Hepatocyte (in vitro differentiated cells): Measurements from ENCODE around the gene NUBP1. TPM values are rescaled to one million over a fixed set of nuclear protein-coding genes. Genes with fewer than 3 reads are reported as not detected.

Experiments
- DNase-seq: peaks from one replicate; pipeline ENCODE4 v3.0.0-alpha.2; 2016; ENCODE audit warnings: low spot score
- H2AFZ ChIP-seq: fragments of 200-600 bp; sonication (generic); 2 replicates; pipeline ENCODE4 v1.6.0; 2016; ENCODE audit warnings: antibody characterized with exemption, mild to moderate bottlenecking
- H3K27ac ChIP-seq: fragments of 200-600 bp; sonication (generic); 2 replicates; pipeline ENCODE4 v1.5.1; 2016; ENCODE audit warnings: mild to moderate bottlenecking
- H3K27me3 ChIP-seq: fragments of 200-600 bp; sonication (generic); 2 replicates; pipeline ENCODE4 v1.6.1; 2016
- H3K36me3 ChIP-seq: fragments of 200-600 bp; sonication (generic); replicated peaks from 2 replicates; pipeline ENCODE4 v1.5.1; 2016; ENCODE audit warnings: low read depth; ENCODE audit not compliant: insufficient read depth
- H3K4me1 ChIP-seq: fragments of 200-600 bp; sonication (generic); 2 replicates; pipeline ENCODE4 v1.5.1; 2016; ENCODE audit warnings: mild to moderate bottlenecking, moderate library complexity; ENCODE audit not compliant: insufficient read depth
- H3K4me2 ChIP-seq: fragments of 200-600 bp; sonication (generic); 2 replicates; pipeline ENCODE4 v1.6.0; 2016
- H3K4me3 ChIP-seq: fragments of 200-600 bp; sonication (generic); 2 replicates; pipeline ENCODE4 v1.5.1; 2016; ENCODE audit warnings: mild to moderate bottlenecking
- H3K79me2 ChIP-seq: fragments of 200-600 bp; sonication (generic); 2 replicates; pipeline ENCODE4 v1.6.0; 2017; ENCODE audit warnings: mild to moderate bottlenecking
- H3K9me2 ChIP-seq: fragments of 200-600 bp; sonication (generic); replicated peaks from 2 replicates; pipeline ENCODE4 v1.6.0; 2017; ENCODE audit warnings: mild to moderate bottlenecking; ENCODE audit not compliant: insufficient read depth
- H3K9me3 ChIP-seq: fragments of 200-600 bp; sonication (generic); 2 replicates; pipeline ENCODE4 v1.5.1; 2016; ENCODE audit warnings: low read depth, mild to moderate bottlenecking
- H4K20me1 ChIP-seq: fragments of 200-600 bp; sonication (generic); 2 replicates; pipeline ENCODE4 v1.6.0; 2016; ENCODE audit warnings: mild to moderate bottlenecking; ENCODE audit not compliant: insufficient read depth, poor library complexity, severe bottlenecking
- CTCF ChIP-seq: fragments of 200-600 bp; sonication (generic); IDR thresholded peaks from 2 replicates; pipeline ENCODE4 v1.5.1; 2016; ENCODE audit warnings: antibody characterized with exemption, mild to moderate bottlenecking; ENCODE audit not compliant: poor library complexity
- EZH2 ChIP-seq: fragments of 200-600 bp; sonication (generic); IDR thresholded peaks from 2 replicates; pipeline ENCODE4 v1.6.1; 2016; ENCODE audit warnings: antibody characterized with exemption, mild to moderate bottlenecking, borderline replicate concordance
- EZH2phosphoT487 ChIP-seq: fragments of 200-600 bp; sonication (generic); IDR thresholded peaks from one replicate; pipeline ENCODE4 v1.6.1; 2018; ENCODE audit warnings: antibody characterized with exemption, mild to moderate bottlenecking, low read depth, moderate library complexity; ENCODE audit not compliant: unreplicated experiment, severe bottlenecking
- WGBS: methylation state at CpG from one replicate; pipeline ENCODE4 v1.1.6; 2016; ENCODE audit warnings: low lambda C conversion rate; ENCODE audit errors: missing lambda C conversion rate; 5-methylcytosine and 5-hydroxymethylcytosine counted together
- polyA plus RNA-seq: library from polyadenylated mRNA; unstranded; fragments of >200 nt; fragmentation: Nextera tagmentation; extraction: Ambion mirVana; gene quantifications from 2 replicates; pipeline ENCODE4 v1.2.1, GENCODE V29; 2016
- total RNA-seq: library from RNA; depleted of rRNA; stranded (reverse); fragments of >200 nt; gene quantifications from 2 replicates; pipeline ENCODE4 v1.2.3, GENCODE V29; 2014

NUBP1 gene
- total and polyA plus RNA-seq, 2 experiments from 2014 or later = 25.6 to 31.7 TPM

- H4K20me1 ChIP-seq = no peaks in the 10 kb centered on the region
- DNase-seq = no peak
- H3K27me3 ChIP-seq = no peaks in the 10 kb centered on the region
- H3K27ac ChIP-seq = no peak overlapping the region
- no peaks in the 10 kb centered on the region for H3K9me3 ChIP-seq
- no peaks in the 10 kb centered on the region for H3K36me3 ChIP-seq
- WGBS = 66% methylated on average over 9 of the region's 9 CpGs
- no peak overlapping the region for H3K4me2 ChIP-seq
- TF ChIP-seq CTCF = no peak
- no peaks in the 10 kb centered on the region for H3K9me2 ChIP-seq
- H3K4me1 ChIP-seq = no peaks in the 10 kb centered on the region
- no peak overlapping the region for H3K4me3 ChIP-seq
- no peaks in the 10 kb centered on the region for H3K79me2 ChIP-seq
- H2AFZ ChIP-seq = no peak overlapping the region
Observed at GRCh38 chr16:10805334-10805733, 61.7 kb downstream of the NUBP1 start.

DNA sequence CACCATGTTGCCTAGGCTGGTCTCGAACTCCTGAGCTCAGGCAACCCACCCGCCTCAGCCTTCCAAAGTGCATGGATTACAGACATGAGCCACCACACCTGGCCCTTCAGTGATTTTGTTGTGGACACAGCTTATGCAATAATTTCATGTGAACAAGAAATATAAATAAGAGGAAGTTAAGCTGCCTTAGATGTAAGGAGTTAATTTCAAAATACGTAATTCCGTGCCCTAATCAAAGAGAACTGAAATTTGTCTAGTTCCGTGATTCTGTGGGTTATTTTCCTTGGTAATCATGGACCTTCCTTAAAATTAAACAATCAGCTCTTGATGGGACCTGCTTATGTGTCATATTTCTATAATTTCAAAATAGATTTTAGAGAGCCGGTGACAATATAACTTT lies 63.1 kb downstream of the NUBP1 start:
- Histone ChIP-seq H3K9me2 (no peaks in the 10 kb centered on the region), H3K4me2 (no peak overlapping the region), H3K27me3 (no peaks in the 10 kb centered on the region), H3K36me3 (no peaks in the 10 kb centered on the region), H3K27ac (no peak overlapping the region), H3K79me2 (no peaks in the 10 kb centered on the region), H4K20me1 (no peaks in the 10 kb centered on the region), H3K4me1 (no peaks in the 10 kb centered on the region), H3K9me3 (no peaks in the 10 kb centered on the region), H2AFZ (no peak overlapping the region), H3K4me3 (no peak overlapping the region)
- WGBS = 90% methylated on average over 6 of the region's 6 CpGs
- TF ChIP-seq EZH2 = no peak
- TF ChIP-seq CTCF = no peak
- no peak for TF ChIP-seq EZH2phosphoT487
- DNase-seq = no peak

- Histone ChIP-seq H3K36me3 (no peaks in the 10 kb centered on the region), H3K4me2 (no peak overlapping the region), H2AFZ (no peak overlapping the region), H3K27me3 (no peaks in the 10 kb centered on the region), H3K9me3 (no peaks in the 10 kb centered on the region), H3K9me2 (no peaks in the 10 kb centered on the region), H3K4me3 (no peak overlapping the region), H4K20me1 (no peaks in the 10 kb centered on the region), H3K79me2 (no peaks in the 10 kb centered on the region), H3K4me1 (no peaks in the 10 kb centered on the region), H3K27ac (no peak overlapping the region)
- no peak for DNase-seq
- WGBS = 90% methylated on average over 3 of the region's 3 CpGs
- TF ChIP-seq EZH2phosphoT487 (no peak), EZH2 (no peak), CTCF (no peak)
Observed at GRCh38 chr16:10808218-10808617, 64.6 kb downstream of the NUBP1 start.

- TF ChIP-seq CTCF (no peak), EZH2phosphoT487 (no peak), EZH2 (no peak)
- Histone ChIP-seq H3K4me3 (no peak overlapping the region), H3K9me2 (no peaks in the 10 kb centered on the region), H2AFZ (no peak overlapping the region), H3K4me2 (no peak overlapping the region), H3K9me3 (no peaks in the 10 kb centered on the region), H3K79me2 (no peaks in the 10 kb centered on the region), H3K27me3 (no peaks in the 10 kb centered on the region), H3K4me1 (no peaks in the 10 kb centered on the region), H4K20me1 (no peaks in the 10 kb centered on the region), H3K36me3 (no peaks in the 10 kb centered on the region), H3K27ac (no peak overlapping the region)
- no peak for DNase-seq
- 97% methylated on average over 3 of the region's 3 CpGs for WGBS
Observed at GRCh38 chr16:10808850-10809249, 65.2 kb downstream of the NUBP1 start.
